ENCODE data around the gene SCAPER.
"Not testable (repeated sequence)": the region's sequence is repeated elsewhere in the genome, so short reads cannot be mapped to it uniquely, and the experiment has no call there.

SCAPER gene

GRCh38 chr15:76929011-76929760 is 24.0 kb upstream of the SCAPER start:
- intact Hi-C loops (cut with DNase I): no loop called here
- no peak for DNase-seq

DNA sequence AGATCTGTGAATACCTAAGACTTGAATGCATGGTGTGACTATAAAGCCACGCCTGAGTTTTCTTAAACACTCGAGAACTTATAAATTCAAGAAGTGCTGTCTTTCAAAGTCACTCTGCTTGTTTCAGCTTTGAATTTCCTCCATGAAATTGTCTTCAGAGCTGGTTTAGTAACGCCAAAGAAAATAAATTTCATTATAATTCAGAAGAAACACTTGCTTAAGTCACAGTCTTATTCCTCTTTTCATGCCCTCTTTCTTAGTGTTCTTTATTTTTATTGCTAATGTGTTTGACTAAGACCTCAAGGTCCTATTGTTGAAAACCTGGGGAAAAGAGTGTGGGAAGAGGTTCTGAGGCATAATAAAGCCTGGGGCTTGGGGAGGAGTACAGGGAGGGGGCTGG is 23.1 kb upstream of the SCAPER start:
- DNase-seq: no peak
- intact Hi-C loops (cut with DNase I): no loop called here

DNA sequence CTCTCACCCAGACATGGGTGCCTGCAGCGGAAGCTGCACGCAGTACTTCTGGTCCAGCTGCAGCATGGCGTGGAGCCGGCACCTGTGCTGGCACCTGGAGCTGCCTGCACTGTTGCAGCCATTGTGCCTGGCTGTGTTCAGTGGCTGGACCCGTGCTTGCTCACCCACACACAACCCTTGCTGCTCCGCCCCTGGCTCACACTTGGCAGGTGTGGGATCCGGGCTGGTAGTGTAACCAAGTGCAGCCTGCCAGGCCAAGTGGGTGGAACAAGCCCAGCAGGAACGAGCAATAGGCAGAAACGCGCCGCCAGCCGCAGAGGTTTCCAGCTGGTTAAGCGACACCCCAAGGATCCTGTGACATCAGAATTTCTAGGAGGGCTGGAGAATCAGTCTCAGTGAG is 11.2 kb upstream of the SCAPER start:
- DNase-seq: no peak

DNA sequence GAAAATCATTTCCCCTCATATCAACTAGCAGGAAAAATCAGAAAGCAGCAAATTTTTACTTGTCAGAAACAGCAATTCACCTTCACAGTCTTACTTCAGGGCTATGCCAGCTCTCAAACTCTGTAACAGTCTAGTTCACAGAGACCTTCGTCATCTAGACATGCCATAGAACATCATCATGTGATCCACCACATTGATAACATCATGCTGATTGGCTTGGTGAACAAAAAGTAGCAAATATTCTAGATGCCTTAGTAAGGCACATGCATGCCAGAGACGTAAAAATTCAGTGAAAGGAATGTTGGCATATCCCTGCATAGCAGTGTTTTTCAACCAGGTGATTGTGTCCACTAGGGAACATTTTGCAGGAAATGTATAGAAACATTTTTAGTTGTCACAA is 8.6 kb upstream of the SCAPER start:
- intact Hi-C loops (cut with DNase I): no loop called here

More for the DNA sequence above, 11.2 kb upstream of the SCAPER start:
- intact Hi-C loops (cut with DNase I): no loop called here

DNA sequence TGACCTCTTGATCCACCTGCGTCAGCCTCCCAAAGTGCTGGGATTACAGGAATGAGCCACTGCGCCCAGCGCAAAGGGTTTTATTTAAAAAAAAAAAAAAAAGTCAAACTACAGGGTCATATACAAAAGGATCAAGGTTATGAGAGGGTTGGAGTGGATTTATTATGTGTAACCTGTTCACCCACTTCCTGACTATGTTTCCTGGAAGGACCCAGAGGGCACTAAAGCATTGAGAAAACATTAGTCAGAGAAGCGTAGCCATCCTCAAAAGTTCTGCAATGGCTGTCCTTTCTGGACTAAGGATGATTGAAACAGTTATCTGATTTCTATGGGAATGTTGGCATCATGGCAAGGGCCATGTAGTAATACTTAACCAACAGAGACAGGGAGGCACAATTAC is 7.3 kb upstream of the SCAPER start:
- intact Hi-C loops (cut with DNase I): no loop called here
- no peak for DNase-seq

More for the DNA sequence above, 8.6 kb upstream of the SCAPER start:
- DNase-seq: no peak

DNA sequence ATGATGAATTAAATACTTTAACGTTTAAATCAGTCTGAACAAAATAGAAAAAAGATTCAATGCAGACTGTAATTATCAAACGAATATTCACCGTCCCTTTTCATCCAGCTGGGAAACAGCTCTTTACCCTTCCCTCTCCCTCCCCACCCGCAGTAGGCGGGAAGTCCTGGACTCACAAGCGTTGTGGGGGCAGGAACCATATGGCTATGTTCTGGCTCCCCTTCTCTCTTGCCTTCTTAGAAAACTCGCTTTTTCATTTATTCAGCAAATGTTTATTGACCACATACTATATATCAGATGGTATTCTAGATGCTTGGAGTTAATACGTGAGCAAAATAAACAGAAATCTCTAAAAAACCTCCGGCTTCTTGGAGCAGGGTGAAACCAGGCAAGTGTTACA is 715 bp upstream of the SCAPER start:
- DNase-seq: peak in 2 of 42 donors; percentile 7 to 17
- intact Hi-C loops (cut with DNase I): no loop called here

DNA sequence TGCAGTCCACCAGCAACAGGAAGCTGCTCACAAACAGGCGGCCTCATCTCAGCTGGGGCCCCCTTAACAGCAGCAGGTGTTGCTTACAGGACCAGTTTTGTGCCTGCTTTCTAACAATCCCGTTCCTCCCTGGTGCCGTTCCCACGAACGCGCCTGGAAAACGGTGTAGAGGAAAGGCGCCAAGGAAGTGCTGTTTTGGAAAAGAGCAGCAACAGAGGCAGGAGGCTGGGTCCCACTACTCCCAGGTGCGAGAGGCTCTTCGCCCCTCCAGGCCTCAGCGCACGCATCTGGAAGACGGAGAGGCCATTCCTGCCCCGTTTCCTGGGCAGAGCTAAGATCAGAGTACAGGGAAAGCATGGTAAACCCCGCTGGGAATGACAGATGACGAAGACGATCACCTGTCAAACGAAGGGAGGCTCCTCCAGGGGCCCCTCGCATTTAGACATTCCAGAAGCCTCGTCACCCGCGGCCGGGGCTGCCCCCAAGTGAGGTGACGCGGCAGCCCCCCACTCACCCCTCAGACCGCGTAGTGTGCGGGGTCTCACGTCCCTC is 603 bp downstream of the SCAPER start:
- intact Hi-C loops (cut with DNase I): no loop called here
- peak in 41 of 42 donors; percentile 11 to 66 (median 39) for DNase-seq

DNA sequence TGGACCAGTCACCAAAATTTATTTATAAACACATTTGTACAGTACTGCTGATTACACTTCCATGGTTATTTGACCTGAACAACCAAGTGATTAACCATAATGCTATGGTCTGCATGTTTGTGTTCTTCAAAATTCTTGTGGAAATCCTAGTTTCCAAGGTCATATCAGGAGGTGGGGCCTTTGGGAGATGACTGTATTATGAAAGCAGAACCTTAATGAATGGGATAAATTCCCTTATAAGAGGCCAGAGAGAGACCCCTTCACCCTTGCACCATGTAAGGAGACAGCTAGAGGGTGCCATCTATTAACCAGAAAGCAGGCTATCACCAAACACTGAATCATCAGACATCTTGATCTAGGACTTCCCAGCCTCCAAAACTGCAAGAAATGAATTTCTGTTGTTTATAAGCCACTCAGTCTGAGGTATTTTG is 1.9 kb downstream of the SCAPER start:
- intact Hi-C loops (cut with DNase I): no loop called here

GRCh38 chr15:76901965-76902364 is 3.2 kb downstream of the SCAPER start:
- DNase-seq: no peak
- intact Hi-C loops (cut with DNase I): no loop called here

More for the DNA sequence above, 1.9 kb downstream of the SCAPER start:
- peak in 5 of 42 donors; percentile 10 to 42 (median 15) for DNase-seq

- not testable (repeated sequence) for DNase-seq
Observed at GRCh38 chr15:76899931-76900310, 5.2 kb downstream of the SCAPER start.

DNA sequence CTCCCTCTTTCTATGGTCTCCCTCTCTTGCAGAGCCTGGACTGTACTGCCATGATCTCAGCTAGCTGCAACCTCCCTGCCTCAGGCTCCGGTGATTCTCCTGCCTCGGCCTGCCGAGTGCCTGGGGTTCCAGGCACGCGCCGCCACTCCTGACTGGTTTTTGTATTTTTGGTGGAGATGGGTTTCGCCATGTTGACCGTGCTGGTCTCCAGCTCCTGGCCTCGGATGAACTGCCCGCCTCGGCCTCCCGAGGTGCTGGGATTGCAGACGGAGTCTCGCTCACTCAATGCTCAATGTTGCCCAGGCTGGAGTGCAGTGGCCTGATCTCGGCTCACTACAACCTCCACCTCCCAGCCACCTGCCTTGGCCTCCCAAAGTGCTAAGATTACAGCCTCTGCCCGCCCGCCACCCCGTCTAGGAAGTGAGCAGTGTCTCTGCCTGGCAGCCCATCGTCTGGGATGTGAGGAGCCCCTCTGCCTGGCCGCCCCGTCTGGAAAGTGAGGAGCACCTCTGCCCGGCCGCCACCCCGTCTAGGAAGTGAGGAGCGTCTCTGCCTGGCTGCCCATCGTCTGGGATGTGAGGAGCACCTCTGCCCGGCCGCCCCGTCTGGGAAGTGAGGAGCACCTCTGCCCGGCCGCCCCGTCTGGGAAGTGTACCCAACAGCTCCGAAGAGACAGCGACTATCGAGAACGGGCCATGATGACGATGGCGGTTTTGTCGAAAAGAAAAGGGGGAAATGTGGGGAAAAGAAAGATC is 5.8 kb downstream of the SCAPER start:
- intact Hi-C loops (cut with DNase I); DNase-seq: not testable (repeated sequence)

More at GRCh38 chr15:76899931-76900310, 5.2 kb downstream of the SCAPER start:
- intact Hi-C loops (cut with DNase I): not testable (repeated sequence)

DNA sequence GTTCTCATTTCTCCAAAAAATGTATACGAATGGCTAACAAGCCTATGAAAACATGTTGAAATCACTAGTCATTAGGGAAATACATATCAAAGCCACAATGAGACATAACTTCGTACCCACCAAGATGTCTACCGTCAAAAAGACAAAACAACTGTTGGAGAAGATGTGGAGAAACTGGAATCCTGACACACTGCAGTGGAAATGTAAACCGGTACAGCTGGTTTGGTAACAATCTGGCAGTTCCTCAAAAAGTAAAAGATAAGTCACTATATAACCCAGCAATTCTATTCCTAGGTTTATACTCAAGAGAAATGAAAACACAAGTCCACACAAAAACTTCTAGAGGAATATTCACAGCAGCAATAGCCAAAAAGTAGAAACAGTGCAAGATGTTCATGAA is 7.0 kb downstream of the SCAPER start:
- no peak for DNase-seq
- intact Hi-C loops (cut with DNase I): no loop called here

DNA sequence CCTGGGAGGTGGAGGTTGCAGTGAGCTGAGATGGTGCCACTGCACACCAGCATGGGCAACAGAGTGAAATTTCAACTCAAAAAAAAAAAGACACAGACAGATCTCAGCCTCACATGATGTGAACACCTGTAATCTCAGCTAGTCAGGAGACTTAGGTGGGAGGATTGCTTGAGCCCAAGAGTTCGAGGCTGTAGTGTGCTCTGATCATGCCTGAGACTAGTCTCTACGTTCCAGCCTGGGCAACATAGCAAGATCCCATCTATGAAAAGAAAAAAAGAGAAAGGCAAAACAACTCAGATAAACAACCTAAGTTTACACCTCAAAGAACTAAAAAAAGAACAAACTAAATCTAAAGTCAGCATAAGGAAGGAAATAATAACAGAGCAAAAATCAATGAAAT is 11.0 kb downstream of the SCAPER start:
- intact Hi-C loops (cut with DNase I): no loop called here
- no peak for DNase-seq

- DNase-seq; intact Hi-C loops (cut with DNase I): not testable (repeated sequence)
Observed at GRCh38 chr15:76892836-76893235, 12.3 kb downstream of the SCAPER start.

- intact Hi-C loops (cut with DNase I); DNase-seq: not testable (repeated sequence)
Observed at GRCh38 chr15:76887280-76888141, 17.6 kb downstream of the SCAPER start.

DNA sequence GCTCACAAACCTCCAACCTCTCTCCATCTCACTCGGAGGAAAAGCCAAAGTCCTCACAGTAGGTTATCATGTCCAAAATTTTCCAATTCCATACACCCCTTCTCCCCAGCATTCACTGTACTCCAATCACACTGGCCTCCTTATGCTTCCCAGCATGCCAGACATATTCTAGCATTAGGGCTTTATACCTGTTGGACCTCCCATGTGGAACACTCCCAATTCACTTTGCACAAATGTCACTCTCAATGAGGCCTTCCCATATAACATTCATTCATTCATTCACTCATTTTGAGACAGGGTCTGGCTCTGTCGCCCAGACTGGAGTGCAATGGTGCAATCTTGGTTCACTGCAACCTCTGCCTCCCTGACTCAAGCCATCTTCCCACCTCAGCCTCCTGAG is 19.9 kb downstream of the SCAPER start:
- intact Hi-C loops (cut with DNase I): no loop called here
- DNase-seq: no peak

- no peak for DNase-seq
- intact Hi-C loops (cut with DNase I): no loop called here
Observed at GRCh38 chr15:76875911-76876310, 29.2 kb downstream of the SCAPER start.

GRCh38 chr15:76873066-76873465 is 32.1 kb downstream of the SCAPER start:
- DNase-seq; intact Hi-C loops (cut with DNase I): not testable (repeated sequence)

DNA sequence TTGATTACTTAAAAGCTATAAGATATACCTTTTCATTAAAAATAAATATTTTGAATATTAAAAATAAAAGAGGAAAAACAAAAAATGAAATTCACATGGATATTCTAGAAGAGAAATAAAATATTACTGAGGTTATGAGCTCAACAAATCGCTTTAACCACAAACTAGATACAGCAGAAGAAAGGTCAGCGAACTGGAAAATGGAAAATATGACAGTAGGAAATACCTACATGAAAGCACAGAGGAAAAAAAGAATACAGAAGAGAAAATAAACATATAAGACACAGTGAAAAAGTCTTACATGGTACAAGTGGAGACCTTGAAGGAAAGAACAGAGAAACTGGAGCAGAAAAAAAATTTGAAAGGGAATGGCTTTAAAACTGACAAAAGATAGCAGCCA is 33.2 kb downstream of the SCAPER start:
- intact Hi-C loops (cut with DNase I): no loop called here
- DNase-seq: no peak

Data from head of caudate nucleus (tissue), 42 donors.